Right lobe of liver (tissue), 6 donors: Measurements from ENCODE around the gene MYO18A. TPM values are rescaled to one million over a fixed set of nuclear protein-coding genes. Genes with fewer than 3 reads are reported as not detected.

Source experiments
- ATAC-seq, 4 donors: fragments of 200-7000 bp; cut with Tn5 transposase; one replicate each; pipeline ENCODE4 v1.9.1; 2020; ENCODE audit warnings: mild to moderate bottlenecking in 4 of 4, moderate library complexity in 4 of 4
- DNase-seq, 3 donors: peaks; one replicate each; pipeline ENCODE4 v3.0.0-alpha.2; 2020
- H3K27ac ChIP-seq, 3 donors: fragments of 200-600 bp; one replicate each; pipeline ENCODE4 v1.8.0; 2022
- H3K27me3 ChIP-seq, 2 donors: fragments of 200-600 bp; one replicate each; pipeline ENCODE4 v1.8.0; 2022
- H3K36me3 ChIP-seq, 4 donors: fragments of 200-600 bp; sonication (generic) in 1 of 4; one replicate each; pipeline versions ENCODE4 v1.5.1 to v1.8.0; 2017 to 2022; ENCODE audit warnings: control low read depth in 1 of 4
- H3K4me1 ChIP-seq, 4 donors: fragments of 200-600 bp; sonication (generic) in 1 of 4; one replicate each; pipeline versions ENCODE4 v1.5.1 to v1.8.0; 2017 to 2022; ENCODE audit warnings: control low read depth in 1 of 4
- H3K4me3 ChIP-seq, 3 donors: fragments of 200-600 bp; one replicate each; pipeline ENCODE4 v1.8.0; 2022
- H3K9me3 ChIP-seq, 4 donors: fragments of 200-600 bp; sonication (generic) in 1 of 4; one replicate each; pipeline versions ENCODE4 v1.5.1 to v1.8.0; 2017 to 2022; ENCODE audit warnings: control low read depth in 1 of 4
- CTCF ChIP-seq, 4 donors: fragments of 200-600 bp in 3 of 4; fragments of 450-650 bp in 1 of 4; IDR thresholded peaks; one replicate each; pipeline versions ENCODE4 v1.5.1 to v1.8.0; 2016 to 2022; ENCODE audit warnings: antibody characterized with exemption in 4 of 4, mild to moderate bottlenecking in 2 of 4
- POLR2A ChIP-seq: fragments of 450-650 bp; IDR thresholded peaks from one replicate; pipeline ENCODE4 v1.6.1; 2017; ENCODE audit warnings: antibody characterized with exemption, mild to moderate bottlenecking
- WGBS: methylation state at CpG from one replicate; pipeline ENCODE4 v1.1.6; 2018; ENCODE audit warnings: low coverage, low lambda C conversion rate; ENCODE audit not compliant: insufficient coverage; ENCODE audit errors: missing lambda C conversion rate; 5-methylcytosine and 5-hydroxymethylcytosine counted together
- intact Hi-C, 2 donors: fragments of 100-400 bp; cut with DNase I; formaldehyde crosslinking; loops; one replicate each; pipeline versions ENCODE4 v1.11.2 to v1.14.1; 2022
- total RNA-seq, 6 experiments: library from RNA; depleted of rRNA in 2 of 6; stranded (reverse); fragments of >200 nt in 2 of 6; fragmentation: NEBNext Ultra II Directional in 3 of 6; extraction: Animal tissue kit (Norgen Biotek cat#: 25700) in 3 of 6; gene quantifications; one replicate each; pipeline versions ENCODE4 v1.1.0 to v1.2.4, GENCODE V29; 2016 to 2023
- donor health status: DM: no; HTN: yes; CAD: no.
- donor health status: DM: no; HTN: no; CAD: no.
- donor health status: DM: no; HTN: no; CAD: no.
- donor health status: DM: no; HTN: yes; CAD: no.
- donor health status: DM: no; HTN: yes; CAD: no.

MYO18A gene
- total RNA-seq, 6 experiments from 2014 or later: 50.1 to 98.2 (median 81.8) TPM

GRCh38 chr17:29112771-29113295 lies 67.4 kb downstream of the MYO18A start:
- peak in 1 of 3 donors; percentile 50 for DNase-seq
- Histone ChIP-seq H3K36me3 (peaks cover 2 to 59% (median 19%) of the 10 kb centered on the region in 4 donors), H3K4me1 (peaks cover 0 to 49% (median 23%) of the 10 kb centered on the region in 4 donors), H3K9me3 (no peaks in the 10 kb centered on the region), H3K27me3 (no peaks in the 10 kb centered on the region), H3K4me3 (no peak overlapping the region), H3K27ac (no peak overlapping the region)
- no peak for ATAC-seq
- intact Hi-C loops: loop anchor here (2.0 to 5.0 kb wide), 2 partner anchors 144 to 146 kb away; no protein-coding TSS in a partner anchor
- TF ChIP-seq POLR2A: no peak
- WGBS: 40% methylated on average over 6 of the region's 11 CpGs

GRCh38 chr17:29111816-29112499 lies 68.2 kb downstream of the MYO18A start:
- H3K27ac ChIP-seq: peak overlapping the region in 1 of 3 donors; percentile 7
- H3K4me1 ChIP-seq: peaks cover 0 to 57% (median 29%) of the 10 kb centered on the region in 4 donors
- 41% methylated on average over 7 of the region's 20 CpGs for WGBS
- intact Hi-C loops: loop anchor here (2.0 to 5.0 kb wide), 2 partner anchors 143 to 145 kb away; no protein-coding TSS in a partner anchor
- TF ChIP-seq POLR2A: no peak
- peak; percentile 81 to 93 (median 90) for TF ChIP-seq CTCF (IDR thresholded peaks at IDR 0.05)
- no peaks in the 10 kb centered on the region for H3K27me3 ChIP-seq
- ATAC-seq (peak; percentile 40 to 57 (median 50)), DNase-seq (peak; percentile 70 to 76 (median 74))
- H3K9me3 ChIP-seq: no peaks in the 10 kb centered on the region
- peaks cover 2 to 56% (median 19%) of the 10 kb centered on the region in 4 donors for H3K36me3 ChIP-seq
- H3K4me3 ChIP-seq: no peak overlapping the region

- intact Hi-C loops: loop anchor here in 1 of 2 donors (5.0 kb wide), 1 partner anchor 143 kb away; no protein-coding TSS in a partner anchor
- no peak overlapping the region for H3K4me3 ChIP-seq
- H3K27ac ChIP-seq: peak overlapping the region in 2 of 3 donors; percentile 15 to 84
- WGBS: 60% methylated on average over 1 of the region's 16 CpGs
- H3K9me3 ChIP-seq: no peaks in the 10 kb centered on the region
- no peaks in the 10 kb centered on the region for H3K27me3 ChIP-seq
- DNase-seq: peak in 1 of 3 donors; percentile 35
- peaks cover 6 to 61% (median 28%) of the 10 kb centered on the region in 4 donors for H3K36me3 ChIP-seq
- TF ChIP-seq CTCF (IDR thresholded peaks at IDR 0.05): no peak
- no peak for TF ChIP-seq POLR2A
- peaks cover 0 to 57% (median 29%) of the 10 kb centered on the region in 4 donors for H3K4me1 ChIP-seq
- ATAC-seq: peak in 1 of 4 donors; percentile 3
Measured at GRCh38 chr17:29110372-29110757, 69.8 kb downstream of the MYO18A start.

DNA sequence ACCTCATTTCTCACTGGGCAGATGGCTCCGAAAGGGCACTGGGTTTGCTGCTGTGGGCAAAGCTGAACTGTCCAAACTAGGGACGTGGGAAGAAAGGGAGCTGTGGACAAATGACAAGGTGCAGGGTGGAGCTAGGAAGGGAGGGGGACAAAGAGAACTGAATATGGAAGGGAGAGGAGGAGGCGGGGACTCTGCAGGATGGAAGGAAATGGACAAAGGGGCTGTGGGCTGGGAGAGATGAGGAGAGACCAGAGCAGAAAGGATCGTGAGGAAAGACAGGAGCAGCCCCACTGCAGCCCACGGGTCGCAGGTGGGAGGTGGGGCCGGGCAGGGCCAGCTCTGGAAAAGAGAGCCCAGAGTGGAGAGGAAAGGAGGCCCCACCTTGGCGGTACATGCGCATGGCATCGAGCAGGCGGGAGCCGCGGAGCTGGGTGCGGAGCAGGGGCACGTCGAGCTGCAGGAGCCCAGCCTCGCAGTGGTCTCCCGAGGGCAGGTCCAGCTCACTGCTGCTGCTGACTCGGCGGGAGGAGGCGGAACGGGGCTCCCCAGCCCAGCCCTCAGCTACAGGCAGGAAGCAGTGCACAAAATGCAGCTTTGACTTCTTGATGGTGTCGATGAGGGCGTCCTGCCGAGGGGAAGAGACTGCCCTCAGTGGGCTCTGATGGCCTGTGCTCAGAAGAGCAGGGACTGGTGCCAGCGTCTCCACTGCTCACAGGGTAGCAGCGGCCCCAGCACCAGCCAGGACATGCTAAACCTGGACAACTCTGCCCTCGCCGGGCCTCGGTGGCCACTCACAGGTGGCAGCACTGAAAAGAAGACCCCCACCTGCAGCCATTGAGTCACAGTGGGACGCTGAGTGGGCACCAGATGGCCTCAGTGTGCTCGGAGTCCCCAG lies 70.5 kb downstream of the MYO18A start:
- Histone ChIP-seq H3K4me1 (peaks cover 0 to 57% (median 29%) of the 10 kb centered on the region in 4 donors), H3K4me3 (no peak overlapping the region), H3K27me3 (no peaks in the 10 kb centered on the region), H3K36me3 (peaks cover 8 to 57% (median 24%) of the 10 kb centered on the region in 4 donors), H3K9me3 (no peaks in the 10 kb centered on the region), H3K27ac (peak overlapping the region in 2 of 3 donors; percentile 75 to 84)
- DNase-seq: no peak
- TF ChIP-seq CTCF (IDR thresholded peaks at IDR 0.05): no peak
- intact Hi-C loops: loop anchor here (5.0 kb wide), 2 partner anchors 62 to 142 kb away; no protein-coding TSS in a partner anchor
- 52% methylated on average over 7 of the region's 32 CpGs for WGBS
- peak in 1 of 4 donors; percentile 2 for ATAC-seq
